ENCODE results near the gene NUP153.

DNA sequence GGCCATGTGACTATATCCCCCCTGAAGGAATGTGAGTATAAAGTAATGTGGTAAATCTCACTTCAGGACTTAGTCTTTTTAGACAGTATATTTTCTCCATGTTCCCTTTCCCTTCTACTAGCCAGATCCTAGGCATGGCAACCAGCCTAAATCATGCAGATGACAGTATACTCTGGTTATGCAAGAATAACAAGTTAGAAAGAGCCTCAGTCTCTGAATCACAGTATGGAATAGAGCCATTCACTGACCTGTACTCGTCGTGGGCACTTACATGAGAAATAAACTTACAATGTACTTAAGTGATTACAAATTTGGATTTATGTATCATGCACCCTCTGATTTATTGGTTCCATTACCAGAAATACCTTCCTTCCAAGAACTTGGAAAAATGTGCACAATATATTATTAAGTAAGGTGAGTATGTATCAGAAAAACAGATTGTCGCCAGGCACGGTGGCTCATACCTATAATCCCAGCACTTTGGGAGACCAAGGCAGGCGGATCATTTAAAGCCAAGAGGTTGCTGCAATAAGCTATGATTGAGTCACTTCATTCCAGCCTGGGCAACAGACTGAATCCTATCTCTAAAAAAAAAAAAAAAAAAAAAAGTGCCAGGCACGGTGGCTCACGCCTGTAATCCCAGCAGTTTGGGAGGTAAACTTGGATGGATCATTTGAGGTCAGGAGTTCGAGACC is 131.7 kb downstream of the NUP153 start:
- TF ChIP-seq EZH2phosphoT487 (IDR thresholded peaks at IDR 0.05; ENCODE audit: borderline replicate concordance, low read length), result no peak
- no peak for TF ChIP-seq CTCF (IDR thresholded peaks at IDR 0.05; ENCODE audit: low read depth, low read length, poor library complexity, severe bottlenecking)

Measured in DOHH2 (cell line).